Activated T-cell treated with anti-CD3 and anti-CD28 coated beads, Interleukin-2, amount 50 U/mL, for 48 hours (primary cell): ENCODE data around the gene ADCY1.
"Not testable (repeated sequence)": the region's sequence is repeated elsewhere in the genome, so short reads cannot be mapped to it uniquely, and the experiment has no call there.

Experiments
- DNase-seq, 2 experiments: peaks; one replicate each; pipeline ENCODE4 v3.0.0-alpha.2; 2020

The ADCY1 gene

DNA sequence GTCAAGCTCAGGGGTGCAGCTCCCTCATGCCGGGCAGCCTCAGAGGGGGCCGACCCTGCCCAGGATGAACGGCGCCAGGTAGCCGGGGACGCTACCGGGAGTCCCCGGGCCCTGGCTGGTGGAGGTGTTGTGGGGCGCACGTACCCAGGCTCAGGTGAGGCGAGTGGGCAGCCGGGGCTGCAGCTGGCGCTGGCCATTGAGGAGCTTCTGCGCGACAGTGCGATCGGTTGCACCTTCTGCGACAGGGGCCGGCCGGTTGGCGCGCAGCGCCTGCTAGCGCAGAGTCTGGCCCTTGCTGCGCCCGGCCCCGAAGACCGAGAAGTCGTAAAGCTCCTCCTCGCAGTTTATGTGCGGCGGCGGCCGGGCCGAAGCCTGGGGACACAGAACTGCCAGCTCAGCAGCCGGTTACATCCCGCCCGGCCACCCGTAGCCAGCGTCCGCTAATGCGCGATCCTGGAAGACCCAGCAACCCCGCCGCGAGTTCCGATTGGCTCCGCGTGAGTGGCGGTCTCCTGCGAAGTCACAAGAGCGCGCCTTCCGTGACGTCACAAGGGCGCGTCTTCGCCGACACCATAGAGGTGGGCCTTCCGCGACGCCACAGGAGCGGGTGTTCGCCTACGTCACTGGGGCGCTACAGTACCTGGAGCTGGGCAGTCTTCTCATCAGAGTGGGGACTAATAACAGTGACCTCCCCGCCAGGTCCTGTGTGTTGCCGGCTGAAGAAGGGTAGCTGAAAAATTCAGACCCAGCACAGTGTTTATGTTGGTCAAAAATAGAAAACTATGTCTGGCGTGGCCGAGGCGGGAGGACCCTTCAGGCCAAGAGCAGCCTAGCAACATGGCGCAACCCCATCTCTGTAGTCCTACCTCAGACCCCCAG lies 194.6 kb downstream of the ADCY1 start:
- peak; percentile 98 for DNase-seq

DNA sequence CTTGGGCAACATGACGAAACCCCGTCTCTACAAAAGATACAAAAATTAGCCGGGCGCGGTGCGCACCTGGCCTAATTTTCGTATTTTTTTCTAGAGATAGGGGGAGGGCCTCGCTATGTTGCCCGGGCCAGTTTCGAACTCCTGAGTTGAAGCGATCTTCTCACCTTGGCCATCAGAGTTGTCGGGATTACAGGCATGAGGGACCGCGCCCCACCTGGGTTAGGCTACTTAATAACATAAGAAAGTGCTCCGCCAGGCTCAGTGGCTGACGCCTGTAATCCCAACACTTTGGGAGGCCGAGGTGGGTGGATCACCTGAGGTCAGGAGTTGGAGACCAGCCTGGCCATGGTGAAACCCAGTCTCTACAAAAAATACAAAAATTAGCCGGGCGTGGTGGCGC lies 195.5 kb downstream of the ADCY1 start:
- not testable (repeated sequence) for DNase-seq
